Vagina (tissue), 2 donors: Measurements from ENCODE around the gene HIRA. TPM values are rescaled to one million over a fixed set of nuclear protein-coding genes. Genes with fewer than 3 reads are reported as not detected.
"Not testable (repeated sequence)": the region's sequence is repeated elsewhere in the genome, so short reads cannot be mapped to it uniquely, and the experiment has no call there.

Source experiments
- DNase-seq, 2 donors: peaks; one replicate each; pipeline ENCODE4 v3.0.0-alpha.2; 2017; ENCODE audit errors: extremely low spot score in 2 of 2
- H3K27ac ChIP-seq: fragments of 200-600 bp; sonication (generic); one replicate; pipeline ENCODE4 v1.5.1; 2019
- H3K27me3 ChIP-seq: fragments of 200-600 bp; sonication (generic); one replicate; pipeline ENCODE4 v1.5.1; 2019
- H3K36me3 ChIP-seq, 2 donors: fragments of 200-600 bp; sonication (generic); one replicate each; pipeline ENCODE4 v1.5.1; 2017 to 2019
- H3K4me1 ChIP-seq: fragments of 200-600 bp; sonication (generic); one replicate; pipeline ENCODE4 v1.5.1; 2019
- H3K4me3 ChIP-seq, 2 donors: fragments of 200-600 bp; sonication (generic); 1 replicate in 1 of 2; 2 replicates in 1 of 2; pipeline ENCODE4 v1.5.1; 2016 to 2019
- H3K9me3 ChIP-seq: fragments of 200-600 bp; sonication (generic); one replicate; pipeline ENCODE4 v1.5.1; 2019
- CTCF ChIP-seq, 3 experiments: fragments of 450-650 bp in 2 of 3; fragments of 200-600 bp in 1 of 3; sonication (generic) in 1 of 3; IDR thresholded peaks; one replicate each; pipeline ENCODE4 v1.5.1; 2017 to 2019; ENCODE audit warnings: antibody characterized with exemption in 3 of 3, mild to moderate bottlenecking in 2 of 3, moderate library complexity in 2 of 3
- POLR2A ChIP-seq, 2 donors: fragments of 450-650 bp; IDR thresholded peaks; one replicate each; pipeline ENCODE4 v1.6.1; 2017; ENCODE audit warnings: antibody characterized with exemption in 2 of 2, mild to moderate bottlenecking in 2 of 2, moderate library complexity in 2 of 2
- POLR2AphosphoS5 ChIP-seq, 2 donors: sonication (generic); formaldehyde crosslinking; IDR thresholded peaks; one replicate each; pipeline ENCODE4 v1.9.0; 2017; ENCODE audit warnings: antibody characterized with exemption in 2 of 2, mild to moderate bottlenecking in 2 of 2, low read depth in 1 of 2; ENCODE audit not compliant: insufficient read depth in 1 of 2
- intact Hi-C: fragments of 100-400 bp; cut with DNase I; formaldehyde crosslinking; loops from one replicate; pipeline ENCODE4 v1.15.1; 2023
- total RNA-seq: library from RNA; depleted of rRNA; stranded (reverse); fragments of >200 nt; gene quantifications from one replicate; pipeline ENCODE4 v1.2.3, GENCODE V29; 2016

HIRA gene
- total RNA-seq, 1 donor from 2014 or later = 13.5 TPM

- TF ChIP-seq POLR2AphosphoS5 (IDR thresholded peaks at IDR 0.05; ENCODE audit: insufficient read depth in 1 of 2, low read depth in 1 of 2) = no peak
- TF ChIP-seq CTCF (IDR thresholded peaks at IDR 0.05) = no peak
- TF ChIP-seq POLR2A (IDR thresholded peaks at IDR 0.05) = no peak
- H3K4me3 ChIP-seq = no peak overlapping the region
- no peak overlapping the region for H3K27ac ChIP-seq
- H3K9me3 ChIP-seq = no peaks in the 10 kb centered on the region
- H3K36me3 ChIP-seq = peaks cover 0 to 81% of the 10 kb centered on the region in 2 donors
- no peak for DNase-seq
- H3K27me3 ChIP-seq = no peaks in the 10 kb centered on the region
- no peaks in the 10 kb centered on the region for H3K4me1 ChIP-seq
- intact Hi-C loops = no loop called here
Observed at GRCh38 chr22:19371893-19372292, 59.6 kb downstream of the HIRA start.

GRCh38 chr22:19368876-19369275, 62.7 kb downstream of the HIRA start:
- Histone ChIP-seq H3K27me3 (no peaks in the 10 kb centered on the region), H3K9me3 (no peaks in the 10 kb centered on the region), H3K4me1 (no peaks in the 10 kb centered on the region), H3K4me3 (no peak overlapping the region), H3K36me3 (peaks cover 0 to 63% of the 10 kb centered on the region in 2 donors), H3K27ac (no peak overlapping the region)
- TF ChIP-seq CTCF (IDR thresholded peaks at IDR 0.05) (no peak), POLR2A (IDR thresholded peaks at IDR 0.05) (no peak), POLR2AphosphoS5 (IDR thresholded peaks at IDR 0.05; ENCODE audit: insufficient read depth in 1 of 2, low read depth in 1 of 2) (no peak)
- intact Hi-C loops = no loop called here
- DNase-seq = no peak

GRCh38 chr22:19367763-19368367, 63.7 kb downstream of the HIRA start:
- Histone ChIP-seq H3K4me1 (no peaks in the 10 kb centered on the region), H3K36me3 (peaks cover 0 to 62% of the 10 kb centered on the region in 2 donors), H3K9me3 (no peaks in the 10 kb centered on the region), H3K4me3 (no peak overlapping the region), H3K27ac (no peak overlapping the region), H3K27me3 (no peaks in the 10 kb centered on the region)
- TF ChIP-seq CTCF (IDR thresholded peaks at IDR 0.05) = no peak
- no peak for TF ChIP-seq POLR2A (IDR thresholded peaks at IDR 0.05)
- TF ChIP-seq POLR2AphosphoS5 (IDR thresholded peaks at IDR 0.05; ENCODE audit: insufficient read depth in 1 of 2, low read depth in 1 of 2) = no peak
- intact Hi-C loops = no loop called here
- DNase-seq = no peak

GRCh38 chr22:19363541-19363940, 68.0 kb downstream of the HIRA start:
- H3K4me3 ChIP-seq, DNase-seq, H3K4me1 ChIP-seq, H3K9me3 ChIP-seq, intact Hi-C loops, H3K27ac ChIP-seq, H3K27me3 ChIP-seq: not testable (repeated sequence)
- peaks cover 0 to 60% of the 10 kb centered on the region in 2 donors for H3K36me3 ChIP-seq

GRCh38 chr22:19361501-19362103, 69.9 kb downstream of the HIRA start:
- TF ChIP-seq POLR2AphosphoS5 (IDR thresholded peaks at IDR 0.05; ENCODE audit: insufficient read depth in 1 of 2, low read depth in 1 of 2) = no peak
- TF ChIP-seq CTCF (IDR thresholded peaks at IDR 0.05) = no peak
- no peak for TF ChIP-seq POLR2A (IDR thresholded peaks at IDR 0.05)
- Histone ChIP-seq H3K36me3 (peaks cover 0 to 67% of the 10 kb centered on the region in 2 donors), H3K4me1 (no peaks in the 10 kb centered on the region), H3K27me3 (no peaks in the 10 kb centered on the region), H3K4me3 (no peak overlapping the region), H3K9me3 (no peaks in the 10 kb centered on the region), H3K27ac (no peak overlapping the region)
- intact Hi-C loops = no loop called here
- no peak for DNase-seq
